AG09319 (cell line): Measurements from ENCODE around the gene FAM89B.

Experiments
- DNase-seq: peaks from one replicate; pipeline ENCODE4 v3.0.0-alpha.2; 2010; ENCODE audit warnings: low read depth; ENCODE audit errors: extremely low read depth
- CTCF ChIP-seq: IDR thresholded peaks from 2 replicates; pipeline ENCODE4 v1.5.1; 2011; ENCODE audit warnings: low read depth, mild to moderate bottlenecking, inconsistent platforms, low read length, moderate library complexity

Gene FAM89B

GRCh38 chr11:65537620-65538231 lies 34.6 kb upstream of the FAM89B start:
- TF ChIP-seq CTCF, result no peak
- DNase-seq, result no peak

- no peak for DNase-seq
- TF ChIP-seq CTCF, result no peak
Measured at GRCh38 chr11:65538232-65538914, 34.0 kb upstream of the FAM89B start.

GRCh38 chr11:65538915-65539743 lies 33.2 kb upstream of the FAM89B start:
- DNase-seq, result no peak
- TF ChIP-seq CTCF, result no peak

GRCh38 chr11:65539744-65540289 lies 32.5 kb upstream of the FAM89B start:
- DNase-seq, result no peak

GRCh38 chr11:65540290-65541092 lies 31.8 kb upstream of the FAM89B start:
- DNase-seq, result peak; percentile 77
- TF ChIP-seq CTCF, result peak; percentile 83

More at GRCh38 chr11:65539744-65540289, 32.5 kb upstream of the FAM89B start:
- TF ChIP-seq CTCF, result no peak

GRCh38 chr11:65541093-65541982 lies 31.0 kb upstream of the FAM89B start:
- no peak for TF ChIP-seq CTCF
- no peak for DNase-seq
